HG03469 (cell line): Measurements from ENCODE around the gene CALU.

Experiments
- ATAC-seq: cut with Tn5 transposase; IDR thresholded peaks from one replicate; pipeline ENCODE4 v1.9.1; 2021; ENCODE audit warnings: mild to moderate bottlenecking, moderate library complexity, moderate number of reproducible peaks; ENCODE audit not compliant: unreplicated experiment

Gene CALU

DNA sequence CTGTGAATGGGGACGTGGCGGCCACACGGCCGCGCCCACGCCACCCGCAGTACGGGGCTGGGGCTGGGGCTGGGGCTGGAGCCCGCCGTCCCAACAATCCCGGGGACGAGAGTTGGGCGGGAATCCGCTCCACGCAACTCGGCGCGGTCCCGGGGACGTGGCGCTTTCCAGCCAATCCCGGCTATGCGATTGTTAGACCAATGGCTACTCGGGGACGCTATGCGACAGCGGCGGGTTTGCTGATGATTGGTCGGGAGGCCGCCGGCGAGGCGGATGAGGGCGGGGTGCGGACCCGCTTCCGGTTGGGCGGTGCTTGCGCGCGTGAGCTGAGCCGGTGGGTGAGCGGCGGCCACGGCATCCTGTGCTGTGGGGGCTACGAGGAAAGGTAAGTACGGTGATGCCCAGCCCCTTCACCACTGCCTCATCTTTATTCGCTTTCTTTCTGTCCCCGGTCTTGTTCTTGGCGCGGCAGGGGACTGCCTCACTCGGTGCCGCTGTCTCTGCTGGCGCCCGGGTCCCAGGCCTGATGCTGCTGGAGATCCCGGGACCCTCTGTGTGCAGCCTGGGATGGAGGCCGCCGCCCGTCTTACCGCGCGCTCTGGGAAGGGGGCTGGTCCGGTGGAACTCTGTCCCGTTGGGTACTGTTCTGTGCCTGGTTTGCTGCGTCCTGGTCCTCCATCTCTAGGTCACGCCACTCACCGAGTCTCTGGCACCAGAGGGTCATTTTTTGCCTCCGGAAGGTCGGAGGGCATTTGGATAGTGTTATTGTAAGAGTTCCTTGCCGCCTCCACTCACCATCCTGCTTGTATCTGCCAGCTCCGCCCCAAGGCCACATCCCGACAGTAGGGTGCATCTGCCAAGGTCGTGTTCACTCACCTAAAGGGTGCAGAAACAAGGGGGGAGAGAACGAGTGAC, at the start of gene CALU:
Gene CALU, plus strand, starts transcription at position 312 of the 915 bp plus-strand sequence. CDS start 9,225 bp downstream, outside the sequence.
- ATAC-seq, result peak; percentile 93

DNA sequence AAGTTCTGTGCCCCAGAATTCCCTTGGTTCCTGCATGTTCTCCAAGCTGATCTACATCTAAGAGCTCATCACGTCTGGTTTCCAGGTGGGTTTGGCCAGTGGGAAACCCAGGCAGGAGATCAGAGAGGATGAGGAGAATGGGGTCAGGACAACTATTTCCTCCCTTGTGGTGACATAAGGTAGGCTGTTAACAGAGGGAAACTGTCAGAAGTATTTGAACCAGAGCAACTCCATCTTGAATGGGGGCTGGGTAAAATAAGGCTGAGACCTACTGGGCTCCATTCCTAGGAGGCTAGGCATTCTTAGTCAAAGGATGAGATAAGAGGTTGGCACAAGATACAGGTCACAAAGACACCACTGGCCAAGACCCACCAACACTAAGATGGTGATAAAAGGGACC, 47.9 kb upstream of the CALU start:
- ATAC-seq, result no peak

DNA sequence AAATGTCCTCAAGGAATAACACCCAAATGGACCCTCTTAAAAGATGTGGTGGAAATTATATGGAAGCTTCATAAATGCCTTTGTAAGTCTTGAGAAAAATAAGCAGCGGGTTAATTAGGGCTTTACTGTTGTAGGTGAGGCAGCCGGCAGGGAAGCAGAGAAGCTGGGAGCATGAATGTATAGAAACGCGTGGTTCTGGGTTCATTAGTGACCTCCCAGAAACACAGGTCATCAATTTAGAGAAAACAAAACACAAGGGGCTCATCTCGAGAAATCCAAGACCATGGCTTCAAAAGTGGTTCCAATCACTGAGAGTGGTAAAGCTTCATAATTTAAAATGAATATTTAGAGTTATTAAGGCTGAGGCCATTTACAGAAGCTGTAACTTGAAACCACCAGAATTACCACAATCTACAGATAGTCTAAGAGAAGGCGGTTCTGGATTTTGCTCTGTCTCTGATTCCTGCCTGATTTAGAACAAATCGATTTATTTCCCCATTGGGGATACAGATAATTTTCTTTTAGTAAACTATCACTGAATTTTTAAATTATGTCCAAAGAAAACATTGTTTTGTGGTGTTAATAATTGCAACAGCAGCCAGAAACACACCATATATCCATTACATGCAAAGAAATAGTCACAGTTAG, 46.4 kb upstream of the CALU start:
- no peak for ATAC-seq

DNA sequence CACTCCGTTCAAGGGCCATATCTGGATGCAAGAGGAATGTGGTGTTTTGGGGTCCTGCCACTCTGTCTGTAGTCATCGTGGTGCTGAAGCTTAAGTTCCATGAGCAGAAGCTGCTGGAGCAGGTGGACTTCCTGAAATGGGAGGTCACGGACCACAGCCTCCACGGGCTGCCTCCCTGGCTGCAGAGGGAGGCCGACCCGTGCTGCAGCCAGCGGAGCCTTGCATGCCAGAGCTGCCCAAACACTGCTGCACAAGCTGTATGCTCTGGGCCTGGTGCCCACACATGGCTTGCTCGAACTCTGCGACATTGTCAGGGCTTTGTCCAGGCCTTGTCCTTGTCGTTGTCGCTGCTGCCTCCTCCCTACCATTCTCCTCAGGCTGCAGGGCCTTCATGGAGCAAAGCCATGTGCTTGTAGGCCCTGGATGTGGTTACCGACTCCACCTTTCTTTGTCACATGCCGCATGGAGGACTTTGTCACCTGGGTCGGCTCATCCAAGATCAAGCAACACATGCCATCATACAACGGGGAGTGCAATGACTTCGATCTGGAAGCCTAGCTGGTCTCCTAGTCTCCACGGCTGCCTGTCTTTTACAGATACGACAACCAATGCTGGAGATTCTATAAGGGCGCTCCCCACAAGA, 45.7 kb upstream of the CALU start:
- no peak for ATAC-seq

DNA sequence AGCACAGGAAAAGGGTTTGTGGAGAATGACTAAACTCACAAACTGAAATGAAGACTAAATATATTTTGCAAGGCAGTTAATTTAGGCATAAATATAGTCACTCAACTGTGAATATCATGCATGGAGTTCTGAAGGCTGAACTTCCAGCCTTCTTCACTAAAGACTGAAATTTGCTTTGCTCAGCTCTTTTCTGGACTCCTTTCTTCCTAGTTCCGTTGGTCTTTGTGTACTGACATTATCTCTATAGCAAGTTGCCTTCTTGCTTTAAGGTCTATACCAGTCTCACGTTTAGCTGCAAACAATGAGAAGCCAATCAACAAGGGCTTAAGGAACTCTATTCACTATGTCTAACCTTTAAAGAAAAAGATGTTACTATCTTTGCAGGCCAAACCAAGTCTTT, 44.4 kb upstream of the CALU start:
- ATAC-seq, result no peak

DNA sequence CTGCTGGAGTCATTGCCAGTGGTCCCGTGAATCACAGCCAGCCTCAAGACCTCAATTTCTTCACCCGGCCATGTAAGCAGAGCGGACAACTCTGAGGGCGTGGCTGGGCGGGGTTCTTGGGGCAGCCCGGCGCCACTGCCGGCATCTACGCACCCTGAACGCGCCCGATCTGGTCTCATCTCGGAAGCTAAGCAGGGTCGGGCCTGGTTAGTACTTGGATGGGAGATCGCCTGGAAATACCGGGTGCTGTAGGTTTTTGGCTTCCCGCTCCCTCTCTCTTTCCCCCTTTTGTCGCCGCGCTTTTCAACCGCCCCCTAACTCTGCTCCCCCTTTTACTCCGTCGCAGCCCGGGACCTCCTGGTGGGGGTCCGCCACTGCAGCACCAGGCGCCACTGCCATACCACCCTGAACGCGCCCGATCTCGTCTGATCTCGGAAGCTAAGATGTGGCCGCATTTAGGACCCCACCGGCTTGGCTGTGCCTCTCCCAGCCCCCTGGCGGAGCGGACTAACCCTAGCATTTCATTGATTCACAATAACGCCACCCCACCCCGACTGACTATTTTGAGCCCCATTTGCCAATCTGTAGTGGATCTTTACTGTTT, 41.8 kb upstream of the CALU start:
- no peak for ATAC-seq

DNA sequence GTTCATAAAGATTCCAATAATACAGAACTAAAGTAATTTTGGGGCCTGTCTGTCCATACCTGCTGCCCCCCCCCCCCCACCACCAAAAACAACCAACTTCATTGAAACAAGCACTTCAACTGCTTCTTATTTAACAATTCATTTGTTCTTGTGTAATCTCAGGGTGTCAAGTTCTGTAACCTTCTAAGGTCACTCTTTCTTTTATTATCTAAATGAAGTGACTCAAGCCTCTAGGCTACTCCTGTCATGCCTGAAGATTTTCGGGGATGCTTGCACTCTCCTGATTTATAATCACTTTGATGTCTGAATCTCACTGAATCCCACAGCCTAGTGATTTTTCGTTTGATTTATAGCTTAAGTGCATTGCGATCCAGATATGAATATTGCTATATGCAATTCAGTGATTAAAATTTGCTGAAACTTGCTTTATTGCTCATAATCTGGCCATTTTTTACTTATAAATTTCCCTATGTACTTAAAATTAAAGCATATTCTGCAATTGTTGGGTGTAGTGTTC, 39.9 kb upstream of the CALU start:
- ATAC-seq, result no peak

DNA sequence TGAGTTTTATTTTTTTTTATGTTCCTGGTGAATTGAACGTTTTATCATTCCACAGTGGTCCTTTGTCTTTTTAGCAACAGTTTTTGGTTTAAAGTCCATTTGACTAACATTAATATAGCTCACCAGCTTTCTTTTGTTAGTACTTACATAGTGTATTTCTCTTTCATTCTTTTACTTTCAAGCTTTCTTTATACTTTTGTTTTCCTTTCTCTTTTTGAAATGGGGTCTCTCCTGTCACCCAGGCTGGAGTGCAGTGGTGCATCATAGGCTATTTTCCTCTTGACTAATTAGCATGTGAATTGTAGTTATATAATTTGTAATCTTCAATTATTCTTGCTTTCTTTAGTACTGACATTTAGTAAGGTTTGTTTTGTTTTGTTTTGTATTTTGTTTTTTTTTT, 39.3 kb upstream of the CALU start:
- no peak for ATAC-seq

DNA sequence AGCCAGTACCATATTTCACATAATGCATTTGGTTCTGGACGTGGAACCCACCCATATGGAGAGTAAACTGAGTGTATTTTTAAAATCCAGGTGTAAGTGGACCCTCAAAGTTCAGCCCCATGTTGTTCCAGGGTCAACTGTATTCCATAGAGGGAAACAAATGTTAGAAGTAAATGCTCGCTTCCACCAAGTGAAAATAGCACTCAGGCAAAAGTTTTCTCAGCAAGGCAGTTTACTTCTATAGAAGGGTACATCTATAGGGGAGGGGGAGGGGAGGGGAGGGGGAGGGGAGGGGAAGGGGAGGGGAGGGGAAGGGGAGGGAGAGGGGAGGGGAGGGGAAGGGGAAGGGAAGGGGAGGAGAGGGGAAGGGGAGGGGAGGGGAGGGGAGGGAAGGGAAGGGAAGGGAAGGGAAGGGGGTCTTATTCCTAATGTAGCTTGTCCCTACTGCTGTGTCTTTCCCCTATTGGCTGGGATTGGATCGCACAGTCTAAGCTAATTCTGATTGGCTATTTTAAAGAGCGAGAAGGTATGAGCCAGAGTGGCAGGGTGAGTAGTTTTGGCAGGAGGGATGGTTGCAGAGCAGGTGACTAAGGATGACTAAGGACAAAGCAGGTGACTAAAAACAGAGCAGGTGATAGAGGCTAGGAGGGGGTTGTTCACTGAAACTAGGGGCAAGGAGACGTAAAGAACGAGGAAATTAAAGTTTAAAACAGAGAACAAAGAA, 37.9 kb upstream of the CALU start:
- no peak for ATAC-seq

DNA sequence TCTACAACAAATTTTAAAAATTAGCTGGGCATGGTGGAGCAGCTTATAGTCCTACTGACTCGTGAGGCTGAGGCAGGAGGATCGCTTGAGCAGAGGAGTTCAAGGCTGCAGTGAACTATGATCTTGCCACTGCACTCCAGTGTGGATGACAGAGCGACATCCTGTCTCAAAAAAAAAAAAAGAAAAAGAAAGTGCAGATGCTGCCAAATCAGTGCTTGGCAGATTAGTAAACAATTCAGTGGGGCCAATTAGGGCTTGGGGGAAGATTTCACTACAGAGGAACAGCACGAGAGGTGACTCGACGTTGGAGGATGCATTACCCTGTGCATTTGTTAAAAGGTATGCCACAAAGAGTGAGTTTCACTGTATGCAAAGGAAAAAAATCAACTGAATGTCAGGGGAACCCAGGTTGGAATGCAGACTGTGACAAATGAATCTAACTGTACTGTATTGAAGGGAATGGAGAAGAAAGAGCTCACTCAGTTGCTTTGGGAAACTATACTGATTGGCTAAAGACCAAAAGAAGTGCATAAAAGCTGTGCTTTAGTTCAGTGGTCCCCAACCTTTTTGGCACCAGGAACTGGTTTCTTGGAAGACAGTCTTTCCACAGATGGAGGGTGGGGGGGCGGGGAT, 35.4 kb upstream of the CALU start:
- ATAC-seq, result no peak

DNA sequence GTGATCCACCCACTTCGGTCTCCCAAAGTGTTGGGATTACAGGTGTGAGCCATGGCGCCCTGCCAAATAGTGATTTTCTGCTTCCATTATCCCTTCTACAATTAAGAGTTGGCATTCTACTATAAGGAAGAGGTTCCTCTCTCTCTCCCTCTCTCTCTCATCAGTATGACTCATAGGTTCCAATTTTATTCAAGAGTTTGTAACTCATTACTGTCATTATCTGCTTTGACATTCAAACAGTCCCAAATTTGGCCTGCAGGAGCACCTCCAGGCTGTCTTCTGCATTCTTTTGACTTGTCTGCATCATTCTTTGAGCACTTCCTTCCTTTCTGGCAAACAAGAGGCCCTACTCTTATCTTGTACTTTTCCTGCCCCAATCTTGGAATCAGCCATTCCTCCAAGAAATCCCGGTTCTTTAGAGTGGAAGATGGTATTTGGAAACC, 33.2 kb upstream of the CALU start:
- no peak for ATAC-seq

DNA sequence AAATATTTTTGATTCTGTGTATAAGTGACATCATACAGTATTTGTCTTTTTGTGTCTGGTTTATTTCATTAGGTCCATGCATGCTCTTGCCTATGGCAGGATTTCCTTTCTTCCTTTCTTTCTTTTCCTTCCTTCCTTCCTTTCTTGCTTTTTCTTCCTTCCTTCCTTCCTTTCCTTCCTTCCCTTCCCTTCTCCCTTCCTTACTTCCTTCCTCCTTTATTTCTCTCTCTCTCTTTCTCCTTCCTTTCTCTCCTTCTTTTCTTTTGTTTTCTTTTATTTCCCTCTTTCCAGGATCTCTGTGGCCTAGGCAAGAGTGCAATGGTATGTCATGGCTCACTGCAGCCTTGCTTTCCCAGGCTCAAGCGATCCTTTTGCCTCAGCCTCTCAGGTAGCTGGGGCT, 31.4 kb upstream of the CALU start:
- no peak for ATAC-seq

DNA sequence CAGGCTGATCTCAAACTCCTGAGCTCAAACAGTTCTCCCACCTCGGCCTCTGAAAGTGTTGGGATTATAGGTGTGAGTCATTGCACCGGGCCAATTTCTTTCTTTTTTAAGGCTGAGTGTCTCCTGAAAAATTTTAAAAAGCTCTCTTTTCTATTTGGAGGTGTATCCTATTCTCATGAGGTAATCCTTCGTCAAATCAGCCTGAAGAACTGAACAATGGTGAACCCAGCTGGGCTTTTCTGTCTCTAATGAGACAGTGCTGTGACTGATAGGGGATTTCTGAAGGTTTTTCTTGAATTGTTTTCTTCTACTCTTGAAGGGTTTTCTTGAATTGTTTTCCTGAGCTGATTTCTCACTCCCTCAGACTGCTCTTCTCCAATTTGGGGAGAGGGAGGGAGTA, 30.9 kb upstream of the CALU start:
- no peak for ATAC-seq

DNA sequence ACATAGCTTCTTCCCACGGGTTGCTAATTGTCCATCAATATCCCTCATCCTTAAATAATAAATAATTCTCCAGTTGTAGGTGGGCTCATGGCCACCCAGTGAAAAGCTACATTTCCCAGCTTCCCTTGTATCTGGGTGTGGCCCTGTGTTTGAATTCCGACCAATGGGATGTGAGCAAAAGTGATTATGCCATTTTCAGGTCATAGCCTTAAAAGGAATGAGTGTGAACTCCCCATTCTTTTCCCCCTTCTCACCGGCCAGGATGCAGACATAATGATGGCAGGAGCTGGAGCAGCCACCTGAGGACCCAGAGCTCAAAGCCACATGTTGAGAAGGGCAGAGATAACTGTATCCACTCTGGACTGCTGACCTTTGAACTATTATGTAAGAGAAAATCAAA, 30.3 kb upstream of the CALU start:
- ATAC-seq, result no peak

DNA sequence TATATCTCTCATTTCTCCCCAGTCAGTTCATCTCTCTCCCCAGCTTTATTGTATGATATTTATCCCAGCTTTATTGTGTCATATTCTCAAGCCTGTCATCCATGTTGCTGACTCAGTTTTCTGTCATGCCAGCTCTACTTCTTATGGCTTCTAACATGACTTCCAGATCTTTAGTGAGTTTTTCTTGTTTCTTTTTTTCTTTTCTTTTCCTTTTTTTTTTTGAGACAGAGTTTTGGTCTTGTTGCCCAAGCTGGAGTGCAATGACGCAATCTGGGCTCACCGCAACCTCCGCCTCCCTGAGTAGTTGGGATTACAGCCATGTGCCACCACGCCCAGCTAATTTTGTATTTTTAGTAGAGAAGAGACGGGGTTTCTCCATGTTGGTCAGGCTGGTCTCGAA, 28.7 kb upstream of the CALU start:
- ATAC-seq, result no peak

DNA sequence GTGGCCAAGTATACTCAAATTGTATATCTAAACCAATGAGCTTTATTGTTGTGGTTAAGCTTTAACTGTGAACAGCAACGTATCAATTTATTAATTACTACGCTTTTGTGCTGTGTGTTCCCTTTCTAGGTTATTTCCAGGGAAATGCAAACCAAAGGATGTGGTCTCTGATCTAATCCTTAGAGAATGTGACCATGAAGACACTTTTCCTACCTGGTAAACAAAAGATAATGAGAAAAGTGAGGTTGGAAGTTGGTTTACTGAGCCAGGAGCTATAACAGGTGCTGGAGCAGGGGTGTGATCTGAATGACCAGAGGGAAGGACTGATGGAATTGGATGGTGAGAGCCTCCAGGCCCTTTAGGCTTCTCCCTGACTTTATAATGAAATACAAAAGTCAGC, 25.4 kb upstream of the CALU start:
- no peak for ATAC-seq

DNA sequence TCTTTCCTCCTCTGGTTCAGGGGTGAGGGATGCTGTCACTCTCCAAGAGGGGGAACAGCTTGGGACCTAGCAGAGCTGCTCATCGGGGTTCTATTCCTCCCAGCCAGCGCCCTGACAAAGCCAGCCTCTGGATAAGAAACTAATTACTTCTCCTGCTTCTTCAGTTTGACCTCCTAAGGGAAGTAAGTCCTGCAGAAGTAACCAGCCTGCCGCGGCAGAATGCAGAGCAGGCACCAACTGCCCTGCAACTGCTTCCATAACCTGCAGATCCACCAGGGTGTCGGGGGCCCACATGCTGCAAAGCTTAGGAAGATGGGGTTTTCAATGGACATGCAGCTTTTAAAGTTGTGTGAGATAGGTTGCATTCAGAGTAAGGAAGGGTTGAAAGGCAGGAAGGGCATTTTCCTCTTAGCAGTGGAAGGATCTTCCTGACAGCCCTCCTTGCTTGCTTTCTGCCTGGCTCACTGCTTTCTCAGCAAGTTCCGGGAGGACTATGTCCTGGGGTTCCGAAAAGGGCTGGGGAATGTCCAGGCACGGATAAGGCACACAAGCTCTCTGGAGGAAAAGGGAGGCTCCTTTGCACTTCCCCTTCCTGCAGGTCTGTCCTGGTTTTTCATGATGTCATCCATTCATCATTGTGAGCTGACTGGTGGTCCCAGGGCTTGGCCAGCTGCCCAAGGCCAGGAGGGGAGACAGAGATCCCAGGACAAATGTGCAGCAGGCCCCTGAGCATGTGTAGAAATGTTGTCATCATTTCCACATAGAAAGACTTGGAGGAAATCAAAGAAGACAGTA, 24.3 kb upstream of the CALU start:
- no peak for ATAC-seq

DNA sequence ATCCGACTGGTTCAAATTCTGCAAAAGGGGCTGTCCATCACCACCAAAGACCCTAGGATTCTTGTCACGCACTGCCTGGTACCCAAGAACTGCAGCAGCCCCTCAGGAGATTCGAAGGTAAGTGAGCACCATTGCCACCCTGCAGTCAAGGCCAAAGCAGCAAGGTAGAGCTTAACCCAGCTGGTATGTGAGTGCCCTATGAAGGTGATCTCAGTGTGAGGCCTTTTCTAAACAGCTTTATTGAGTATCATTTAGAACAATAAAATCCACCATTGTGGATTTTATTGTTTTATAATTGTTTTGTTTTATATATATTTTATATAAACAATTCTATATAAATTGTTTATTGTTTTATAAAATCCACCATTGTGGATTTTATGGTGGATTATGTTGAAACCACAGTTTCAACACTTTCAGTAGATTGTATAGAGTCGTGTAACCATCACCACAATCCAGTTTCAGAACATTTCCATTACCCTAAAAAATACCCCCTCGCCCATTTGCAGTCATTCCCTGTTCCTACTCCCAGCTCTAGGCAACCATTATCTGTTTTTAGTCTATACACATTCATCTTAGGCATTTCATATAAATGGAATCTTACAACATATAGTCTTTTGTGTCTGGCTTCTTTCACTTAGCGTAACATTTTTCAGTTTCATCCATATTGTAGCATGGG, 20.1 kb upstream of the CALU start:
- ATAC-seq, result no peak

DNA sequence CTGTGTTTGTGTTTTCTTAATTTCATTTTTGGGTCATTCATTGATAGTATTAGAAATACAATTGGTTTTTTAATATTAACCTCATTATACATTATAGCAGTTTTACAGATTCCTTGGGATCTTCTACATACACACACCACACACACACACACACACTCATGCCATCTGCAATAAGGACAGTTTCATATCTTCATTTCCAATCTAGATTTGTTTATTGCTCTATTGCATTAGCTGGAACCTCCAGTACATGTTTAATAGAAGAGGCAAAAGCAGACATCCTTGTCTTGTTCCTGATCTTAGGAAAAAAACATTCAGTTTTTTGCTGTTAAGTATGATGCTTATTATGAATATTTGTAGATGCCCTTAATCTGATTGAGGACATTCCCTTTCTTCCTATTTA, 17.8 kb upstream of the CALU start:
- ATAC-seq, result no peak
